ENCODE measurements around the gene DOCK2.

Gene DOCK2

DNA sequence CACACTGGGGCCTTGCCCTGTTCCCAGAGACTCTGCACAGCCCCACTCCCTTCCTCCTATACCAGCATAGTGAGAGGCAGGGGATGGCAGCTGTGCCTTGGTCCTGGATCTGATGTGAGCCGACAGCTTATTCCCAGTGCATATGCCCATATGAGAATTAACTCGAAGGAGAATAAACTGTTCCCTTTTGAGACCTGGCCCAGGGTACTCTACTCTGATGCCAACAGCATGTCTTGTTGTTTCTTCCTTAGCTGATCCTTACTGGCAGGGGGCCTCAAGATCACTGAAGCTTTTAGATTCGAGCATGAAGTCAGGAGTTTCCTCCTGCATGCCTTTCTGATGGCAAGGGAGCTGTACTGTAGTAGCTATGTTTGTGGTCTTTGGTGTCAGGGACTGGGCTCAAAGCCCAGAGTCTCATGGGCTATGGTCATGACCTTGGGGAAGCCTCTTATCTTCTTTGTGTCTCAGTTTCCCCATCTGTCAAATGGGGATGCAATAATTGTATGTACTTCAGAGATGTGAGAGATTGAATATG is 57.1 kb downstream of the DOCK2 start:
- DNase-seq, result no peak

DNA sequence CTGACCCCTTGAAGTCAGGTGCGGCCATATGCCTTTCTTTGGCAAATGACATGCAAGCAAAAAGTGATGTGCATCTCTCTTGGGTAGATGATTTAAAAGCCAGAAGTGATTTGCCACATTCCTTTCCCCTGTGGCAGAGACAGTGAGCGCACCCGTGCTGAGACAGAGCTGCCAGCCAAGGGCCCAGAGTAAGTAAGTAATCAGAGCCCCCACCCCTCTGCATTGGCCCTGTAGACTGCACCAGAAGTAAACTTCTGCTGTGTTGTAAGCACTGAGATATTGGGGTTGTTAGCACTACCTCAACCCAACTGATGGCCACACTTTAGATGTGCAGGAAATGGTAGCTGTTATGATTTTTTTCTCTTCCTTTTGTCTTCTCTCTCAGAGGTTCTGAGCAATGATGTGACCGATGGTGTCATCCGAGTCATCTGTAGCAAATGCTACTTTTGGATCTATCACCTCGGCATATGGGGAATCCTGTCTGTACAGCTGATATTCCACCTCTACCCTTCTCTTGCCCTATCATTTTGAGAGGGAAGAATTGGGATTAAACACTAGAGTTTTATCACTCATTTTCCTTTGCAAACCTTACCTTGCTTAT is 58.0 kb downstream of the DOCK2 start:
- DNase-seq, result no peak

DNA sequence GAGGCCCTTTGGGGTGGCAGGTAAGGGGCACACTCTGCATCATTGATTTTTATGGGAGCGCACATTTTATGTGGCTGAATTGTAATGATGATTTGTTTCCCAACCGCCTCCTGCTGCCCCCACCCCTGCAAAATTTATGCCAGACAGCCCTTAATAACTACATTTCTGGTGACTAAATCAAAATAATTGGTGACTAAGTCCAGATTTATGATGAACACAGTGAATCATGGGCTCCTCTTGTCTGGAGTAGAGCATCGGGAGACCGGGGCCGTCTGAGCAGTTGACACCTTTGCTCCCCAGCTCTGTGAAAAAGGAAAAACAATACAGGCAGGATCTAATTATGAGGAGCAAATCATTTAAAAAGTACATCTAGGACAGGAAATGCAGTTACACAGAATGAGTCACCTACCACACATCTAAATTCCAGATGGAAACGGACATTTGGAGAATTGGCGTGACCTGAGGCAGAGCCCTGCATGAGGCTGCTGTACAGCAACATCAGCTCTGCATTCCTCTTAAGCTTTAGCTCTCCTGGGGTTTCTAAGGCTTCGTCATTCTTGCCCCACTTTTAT is 58.9 kb downstream of the DOCK2 start:
- no peak for DNase-seq

DNA sequence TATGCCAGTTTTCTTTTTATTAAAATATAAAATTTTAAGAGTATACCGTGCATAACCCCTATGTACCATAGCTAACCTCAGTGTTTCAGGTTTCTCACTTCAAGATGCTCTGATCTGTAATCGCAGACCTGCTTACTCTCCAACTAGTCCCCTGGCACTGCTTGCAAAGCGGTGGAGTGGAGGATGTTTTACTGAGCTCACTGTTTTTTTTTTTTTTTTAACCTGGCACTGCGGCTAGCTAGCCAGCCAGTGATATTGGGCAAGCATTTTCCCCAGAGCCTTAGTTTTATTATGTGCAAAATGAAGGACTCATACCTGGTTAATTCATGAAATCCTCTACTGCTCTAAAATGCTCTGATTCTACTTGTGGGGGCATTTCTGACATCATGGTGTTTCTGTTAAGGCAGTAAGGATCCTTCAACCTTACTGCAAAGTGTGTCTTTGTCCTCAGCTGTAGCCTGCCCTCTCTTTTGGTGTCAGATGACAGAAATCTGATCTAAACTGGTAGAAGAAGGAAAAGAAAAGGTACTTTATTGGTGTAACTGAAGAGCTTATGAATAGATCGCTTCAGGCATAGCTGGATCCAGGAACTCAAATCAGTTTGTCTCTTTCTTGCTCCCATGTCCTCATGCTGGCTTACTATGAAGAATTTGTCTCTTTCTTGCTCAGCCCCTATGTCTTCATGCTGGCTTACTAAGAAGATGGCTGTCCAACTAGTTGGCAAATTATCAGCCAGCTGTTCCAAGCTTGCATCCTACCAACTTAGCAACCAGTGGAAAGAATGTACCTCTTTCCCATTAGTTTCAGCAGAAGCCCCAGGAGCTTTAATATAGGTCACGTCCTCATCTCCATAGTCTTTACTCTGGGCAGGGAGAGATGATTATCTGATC is 59.8 kb downstream of the DOCK2 start:
- DNase-seq, result no peak

DNA sequence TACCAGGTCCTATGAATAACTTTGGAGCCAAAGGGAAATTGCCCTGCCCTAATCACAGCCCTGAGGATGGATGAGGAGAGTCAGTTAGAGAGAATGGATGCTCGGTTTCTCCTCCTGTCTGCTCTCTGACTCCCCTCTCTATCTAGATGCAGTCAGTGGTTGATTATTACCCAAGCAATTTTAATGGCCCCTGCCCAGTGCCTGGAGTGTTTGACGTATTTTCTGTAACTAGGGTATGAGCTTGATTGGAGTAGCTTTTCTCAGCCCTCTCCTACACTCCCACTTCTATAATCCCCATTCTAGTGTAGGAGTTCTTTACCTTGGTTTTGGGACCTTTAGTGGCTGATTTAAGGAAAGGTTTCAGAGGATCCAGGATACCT is 60.4 kb downstream of the DOCK2 start:
- DNase-seq, result no peak

DNA sequence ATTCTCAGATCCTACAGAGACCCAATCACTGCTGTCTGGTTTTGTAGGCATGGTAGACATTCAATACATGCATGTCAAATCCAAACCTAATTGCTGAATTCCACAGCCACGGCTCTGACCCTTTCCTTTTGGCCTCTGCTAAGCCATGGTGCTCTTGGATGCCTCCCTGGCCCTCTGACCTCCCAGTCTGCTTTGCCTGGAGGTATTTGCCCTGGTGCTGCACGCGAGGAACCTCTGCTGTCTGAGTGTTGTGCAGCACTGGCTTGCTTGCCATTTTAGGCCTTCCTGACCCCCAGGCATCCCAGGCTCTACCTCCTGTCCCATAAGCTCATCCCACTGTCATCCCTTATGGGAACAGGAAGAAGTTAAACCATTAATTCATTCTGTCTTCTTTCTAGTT is 60.9 kb downstream of the DOCK2 start:
- DNase-seq, result no peak

DNA sequence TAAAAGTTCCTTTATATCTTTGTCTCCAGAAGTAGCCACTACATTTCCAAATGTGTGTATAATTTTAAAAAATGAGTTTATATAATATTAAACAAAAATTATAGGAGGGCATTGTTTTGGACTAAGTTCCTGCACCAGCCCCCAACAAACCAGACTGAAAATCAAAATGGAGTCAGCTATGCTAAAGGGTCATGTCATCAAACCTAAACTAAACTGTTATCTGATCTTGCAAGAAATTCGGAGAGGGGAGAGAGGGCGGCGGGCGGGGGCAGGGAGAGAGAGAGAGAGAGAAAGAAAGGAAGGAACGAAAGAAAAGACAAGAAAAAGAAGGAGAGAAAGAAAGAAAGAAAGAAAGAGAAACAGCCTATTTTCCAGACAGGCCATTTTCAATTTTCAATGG is 63.5 kb downstream of the DOCK2 start:
- no peak for DNase-seq

DNA sequence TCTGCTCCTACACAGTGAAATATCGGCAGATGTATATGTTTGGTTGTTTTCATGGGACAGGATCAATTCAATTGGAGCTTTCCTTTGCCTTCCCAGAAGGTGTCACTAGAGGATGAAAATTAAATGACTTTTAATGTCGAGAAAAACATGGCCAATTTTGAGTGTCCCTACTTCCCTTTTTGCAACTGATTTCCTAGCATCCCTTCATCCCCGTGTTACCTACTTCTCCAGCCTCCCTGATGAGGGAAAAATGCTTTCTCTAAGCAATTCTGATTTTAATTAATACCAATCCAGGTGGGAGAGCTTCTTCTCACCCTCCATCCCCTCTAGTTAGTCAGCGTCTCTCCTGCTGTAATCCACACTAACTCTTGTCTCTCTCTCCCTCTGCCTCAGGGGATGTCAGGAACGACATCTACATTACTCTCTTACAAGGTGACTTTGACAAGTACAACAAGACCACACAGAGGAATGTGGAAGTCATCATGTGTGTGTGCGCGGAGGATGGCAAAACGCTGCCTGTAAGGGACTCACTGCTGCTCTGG is 64.9 kb downstream of the DOCK2 start:
- DNase-seq, result no peak

DNA sequence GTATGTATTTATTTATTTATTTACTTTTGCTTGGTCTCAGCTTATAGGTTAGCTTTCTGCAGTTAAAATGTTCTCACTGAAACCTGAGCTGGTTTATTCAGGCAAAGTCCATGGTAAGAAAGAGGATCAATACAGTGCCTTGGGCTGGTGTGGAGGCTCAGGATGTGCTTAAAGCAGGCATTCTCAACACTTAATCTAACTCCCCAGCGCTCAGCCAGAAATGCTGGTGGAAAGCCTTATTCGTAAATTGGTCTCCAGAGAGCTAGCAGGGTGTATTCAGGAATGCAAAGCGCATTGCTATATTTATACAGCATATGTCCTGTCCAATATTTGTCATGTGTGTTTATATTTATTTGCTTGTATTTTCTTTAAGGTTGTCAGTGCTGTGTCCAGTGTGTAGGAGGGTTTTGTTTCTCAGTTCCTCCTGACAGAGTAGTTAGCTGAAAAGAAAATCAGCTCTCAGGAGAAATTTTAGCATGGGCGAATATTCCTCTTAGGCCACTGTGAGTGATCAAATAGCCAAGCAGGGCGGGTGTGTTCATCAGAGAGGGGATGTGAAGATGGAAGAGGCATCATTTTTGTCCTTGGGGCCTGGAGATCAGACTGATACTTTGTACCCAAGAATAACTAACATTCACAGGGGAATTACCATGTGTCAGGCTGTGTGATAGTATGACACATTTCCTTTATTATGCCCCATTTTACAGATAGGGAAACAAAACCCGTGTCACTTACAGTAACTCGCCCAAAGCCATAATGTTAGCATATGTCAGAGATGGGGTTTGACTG is 65.8 kb downstream of the DOCK2 start:
- peak in 1 of 5 donors; percentile 38 for DNase-seq

DNA sequence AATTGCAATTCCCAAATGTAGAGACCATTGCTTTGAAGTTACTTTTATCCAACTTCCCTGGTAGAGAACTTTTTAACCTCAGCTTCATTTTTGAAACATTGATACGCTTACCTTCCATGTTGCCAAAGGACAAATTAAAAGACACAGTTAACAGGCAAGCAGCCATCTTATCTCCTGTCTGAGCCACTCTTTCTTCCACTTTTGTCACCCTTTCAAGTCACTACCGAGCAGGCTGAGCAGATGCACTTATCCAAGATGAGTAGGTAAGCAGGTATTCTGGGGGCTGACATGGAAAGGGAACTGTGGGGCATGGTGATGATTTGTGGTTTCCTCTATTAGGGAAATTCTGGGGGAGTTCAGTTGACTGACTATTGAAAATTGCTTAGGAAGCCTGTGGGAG is 66.7 kb downstream of the DOCK2 start:
- DNase-seq, result no peak

DNA sequence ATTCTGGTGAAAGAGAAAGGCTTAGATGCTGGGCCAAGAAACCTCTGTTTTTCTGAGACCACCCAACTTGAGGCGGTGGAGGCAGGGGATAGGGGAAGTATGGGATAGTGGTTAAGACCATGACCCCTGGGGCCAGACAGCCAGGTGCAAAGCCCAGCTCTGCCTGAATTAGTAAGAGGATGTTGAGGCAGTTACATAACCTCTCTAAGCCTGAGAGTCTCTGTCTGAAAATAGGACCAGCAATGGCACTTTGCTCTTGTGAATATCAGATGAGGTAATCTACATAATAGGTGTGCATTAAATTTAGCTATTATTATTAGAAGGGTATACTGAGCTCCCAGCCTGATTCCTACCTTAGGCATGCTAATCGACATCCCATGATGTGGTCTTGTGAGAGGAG is 68.2 kb downstream of the DOCK2 start:
- no peak for DNase-seq

DNA sequence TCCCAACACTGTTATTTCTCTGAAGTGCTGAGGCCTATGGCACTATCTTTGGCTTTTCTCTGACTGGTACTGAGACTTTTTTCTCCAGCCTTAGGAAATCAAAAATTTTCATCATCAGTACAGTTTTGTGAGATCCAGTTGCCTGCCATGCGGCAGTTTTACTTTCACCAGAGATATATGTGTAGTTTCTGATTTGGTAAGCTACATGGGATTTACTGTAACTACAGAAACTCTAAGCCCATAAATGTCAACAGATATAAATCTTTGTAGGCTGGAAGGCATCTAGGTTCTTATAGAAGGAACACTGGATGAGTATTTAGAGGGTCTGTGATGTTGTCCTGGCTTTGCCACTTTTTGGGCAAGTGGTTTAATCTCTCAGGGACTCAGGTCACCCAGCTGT is 69.0 kb downstream of the DOCK2 start:
- DNase-seq, result no peak

DNA sequence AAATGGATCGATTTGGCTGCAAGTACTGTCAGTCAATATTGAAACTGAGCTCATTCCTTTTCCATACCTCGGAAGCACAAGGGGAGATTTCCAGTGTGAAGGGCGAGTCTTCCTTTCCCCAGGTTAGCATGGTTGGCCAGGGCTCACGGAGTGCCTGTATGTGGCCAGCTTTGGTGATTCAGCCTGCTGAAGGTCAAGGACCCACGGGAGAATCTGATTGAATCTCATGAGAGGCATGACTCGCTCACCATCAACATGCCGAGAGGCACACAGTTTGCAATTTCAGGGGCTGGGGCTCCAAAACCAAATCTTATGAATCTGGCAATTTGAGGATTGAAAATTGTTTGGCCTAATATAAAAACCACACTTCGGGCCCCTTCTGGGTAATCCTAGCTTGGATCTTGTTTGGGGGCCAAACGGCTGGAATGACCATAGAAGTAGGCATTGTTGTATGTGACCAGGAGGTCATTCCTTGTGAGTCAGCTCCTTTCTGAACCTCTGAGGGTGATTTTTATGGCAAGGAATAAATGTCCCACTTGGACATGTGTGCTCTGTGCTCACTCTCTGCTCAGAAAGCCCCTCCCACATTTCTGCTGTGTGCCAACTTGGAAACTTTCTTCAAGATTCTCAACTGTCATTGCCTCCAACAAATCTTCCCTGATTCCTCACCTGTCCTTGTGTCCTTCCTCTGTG is 69.8 kb downstream of the DOCK2 start:
- DNase-seq, result no peak

DNA sequence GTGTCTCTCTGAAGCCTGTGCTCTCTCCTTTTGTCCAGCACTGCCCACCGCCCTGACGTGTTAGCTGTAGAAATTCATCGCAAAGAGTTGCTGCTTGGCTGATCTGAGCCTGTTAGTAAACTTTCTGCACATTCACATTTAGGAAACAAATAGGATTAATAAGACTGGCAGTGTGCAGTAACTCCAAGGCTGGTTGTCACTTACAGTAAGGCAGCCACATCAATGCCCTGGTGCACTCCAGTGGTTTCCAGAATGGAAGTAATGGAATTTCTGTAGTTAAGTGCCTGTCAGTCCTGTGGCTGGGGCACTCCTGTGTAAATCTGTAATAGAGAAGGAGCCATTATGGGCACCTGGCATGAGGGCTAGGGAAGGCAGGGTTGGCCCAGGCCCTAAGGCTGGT is 70.6 kb downstream of the DOCK2 start:
- DNase-seq, result no peak

DNA sequence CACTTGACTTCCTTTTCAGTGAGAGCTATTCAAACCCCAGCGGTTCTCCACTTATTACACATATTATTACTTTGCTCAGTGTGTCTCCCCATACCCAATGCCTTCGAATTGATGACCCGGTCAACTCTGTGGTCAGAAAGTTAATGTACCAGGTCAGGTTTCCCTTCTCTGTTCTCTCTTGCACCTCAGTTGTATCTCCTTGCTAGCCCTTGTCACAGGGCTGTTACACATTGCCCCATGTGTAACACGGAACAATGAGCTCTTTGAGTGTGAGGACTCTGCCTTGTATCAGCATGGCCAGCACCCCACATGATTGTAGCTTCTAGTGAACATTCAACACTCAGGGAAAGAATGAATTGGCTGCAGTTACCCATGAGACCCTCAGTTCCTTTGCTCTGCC is 73.6 kb downstream of the DOCK2 start:
- no peak for DNase-seq

DNA sequence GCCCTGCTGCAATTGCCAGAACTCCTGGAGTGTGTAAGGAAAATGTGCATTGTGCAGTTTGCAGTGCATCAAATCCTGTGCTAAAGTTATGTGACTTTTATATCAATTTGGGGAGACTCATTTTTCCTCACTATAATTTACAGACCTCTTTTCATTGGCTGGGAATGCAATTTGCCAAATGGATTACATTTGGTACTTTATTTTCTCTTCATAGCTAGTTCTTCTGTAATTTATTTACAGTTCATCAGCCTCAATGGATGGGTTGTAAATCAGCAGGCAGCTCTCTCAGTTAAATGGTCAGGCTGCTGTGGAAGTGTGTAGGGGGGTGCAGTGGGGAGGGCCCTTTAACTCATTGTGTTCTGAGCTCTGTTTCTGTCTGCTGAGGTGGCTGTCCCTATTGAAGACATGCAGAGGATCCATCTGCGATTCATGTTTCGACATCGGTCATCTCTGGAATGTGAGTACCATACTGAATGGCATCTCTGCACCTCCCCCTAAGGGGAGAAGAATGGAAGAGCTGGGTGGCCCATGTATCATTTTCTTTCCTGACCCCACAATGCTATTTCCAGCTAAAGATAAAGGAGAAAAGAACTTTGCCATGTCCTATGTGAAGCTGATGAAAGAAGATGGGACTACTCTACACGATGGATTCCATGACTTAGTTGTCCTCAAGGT is 74.6 kb downstream of the DOCK2 start:
- no peak for DNase-seq

DNA sequence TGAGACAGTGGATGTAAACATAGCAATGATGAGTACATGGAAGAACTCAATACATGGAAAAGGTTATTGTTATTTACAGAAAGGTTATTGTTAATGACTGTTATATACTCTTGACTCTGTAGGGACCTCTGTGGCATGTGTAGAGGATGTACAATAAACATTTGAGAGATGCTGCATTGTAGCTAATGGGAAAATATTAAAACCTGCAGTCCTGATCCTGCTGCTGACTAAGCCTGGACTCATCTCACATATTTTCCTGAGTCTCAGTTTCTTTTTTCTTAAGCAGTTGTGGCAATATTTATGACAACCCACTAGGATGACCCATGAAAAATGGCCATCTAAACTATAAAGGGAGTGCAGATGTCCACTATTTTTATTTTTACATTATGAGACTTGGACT is 75.4 kb downstream of the DOCK2 start:
- no peak for DNase-seq

DNA sequence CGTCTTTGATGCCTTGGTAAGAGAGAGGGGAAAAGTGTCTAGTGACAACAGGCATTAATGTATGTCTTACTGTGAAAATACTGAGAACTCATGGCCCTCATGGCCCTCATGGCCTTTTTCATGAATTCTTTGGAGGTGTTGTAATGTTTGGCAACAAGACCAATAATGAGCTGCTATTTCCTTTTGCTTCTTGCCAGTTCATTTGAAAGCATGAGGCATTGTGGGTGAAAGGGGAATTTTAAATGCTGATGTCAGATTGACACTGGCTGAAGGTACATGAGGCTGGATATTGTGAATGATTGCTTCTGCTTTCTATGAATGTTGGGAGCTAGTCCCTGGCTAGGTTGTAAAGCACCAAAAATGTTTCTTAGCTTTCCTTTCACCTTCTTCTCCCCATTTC is 79.2 kb downstream of the DOCK2 start:
- DNase-seq, result no peak

DNA sequence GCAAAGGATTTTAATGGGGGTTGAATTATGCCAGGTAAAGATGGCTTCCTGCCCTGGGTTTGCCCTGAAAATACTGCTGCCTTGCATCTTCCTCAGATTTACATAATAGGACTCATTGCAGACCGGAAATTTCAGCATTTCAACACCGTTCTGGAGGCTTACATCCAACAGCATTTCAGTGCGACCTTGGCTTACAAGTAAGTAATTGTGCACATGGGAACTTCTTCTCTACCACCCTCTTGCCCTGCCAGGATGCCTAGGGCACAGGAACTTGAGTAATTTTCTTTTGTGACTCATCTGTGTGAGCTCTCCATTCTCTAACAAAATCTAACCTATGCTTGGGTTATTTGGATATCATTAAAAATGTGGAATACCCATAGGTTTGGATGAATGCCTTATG is 80.2 kb downstream of the DOCK2 start:
- no peak for DNase-seq

DNA sequence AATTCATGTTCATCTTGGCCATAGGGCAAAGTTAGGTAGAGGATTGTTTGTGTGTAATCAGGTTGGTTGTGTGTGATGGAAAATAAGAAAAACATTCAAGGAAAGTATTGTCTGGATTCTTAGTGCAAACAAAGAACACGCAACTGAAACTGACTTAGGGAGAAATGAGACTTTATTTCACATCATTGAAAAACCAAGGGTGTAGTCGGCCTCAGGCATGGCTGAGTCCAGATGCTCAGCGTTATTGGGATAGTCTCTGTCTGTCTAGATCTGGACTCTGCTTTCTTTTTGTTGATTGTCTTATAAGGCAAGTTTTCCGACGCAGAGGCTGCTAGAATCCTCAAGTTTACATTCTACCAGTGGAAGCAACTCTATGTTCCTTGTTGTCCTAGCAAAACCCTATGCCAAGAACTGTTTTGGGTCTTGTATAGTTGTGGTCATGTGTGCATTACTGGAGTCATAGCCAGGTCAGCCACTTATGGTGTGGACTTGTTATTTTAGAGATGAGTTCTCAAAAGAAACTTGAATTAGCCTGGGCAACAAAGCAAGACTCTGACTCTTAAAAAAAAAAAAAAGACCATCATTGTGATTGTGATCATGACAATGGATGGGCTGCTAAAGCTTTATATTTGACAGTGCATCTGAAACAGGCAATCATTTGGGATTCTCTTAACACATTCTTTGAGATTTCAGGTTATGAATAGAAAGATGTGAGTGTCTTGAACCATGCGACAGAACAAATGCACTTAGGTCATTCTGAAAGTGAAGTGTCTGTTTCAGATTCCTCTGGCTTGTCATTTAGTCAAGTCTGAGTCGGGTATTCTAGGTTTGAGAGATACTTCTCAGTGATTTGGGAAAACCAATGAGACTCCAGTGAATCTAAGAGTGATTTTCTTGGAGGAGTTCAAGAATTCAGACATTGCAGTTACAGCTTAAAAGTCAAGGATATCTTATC is 82.6 kb downstream of the DOCK2 start:
- DNase-seq, result peak in 1 of 5 donors; percentile 4
